Fibroblast of peridontal ligament (primary cell): ENCODE data around the gene SMPD3.

Experiments used
- DNase-seq: peaks from one replicate; pipeline ENCODE4 v3.0.0-alpha.2; 2010; ENCODE audit errors: extremely low read depth

The SMPD3 gene

DNA sequence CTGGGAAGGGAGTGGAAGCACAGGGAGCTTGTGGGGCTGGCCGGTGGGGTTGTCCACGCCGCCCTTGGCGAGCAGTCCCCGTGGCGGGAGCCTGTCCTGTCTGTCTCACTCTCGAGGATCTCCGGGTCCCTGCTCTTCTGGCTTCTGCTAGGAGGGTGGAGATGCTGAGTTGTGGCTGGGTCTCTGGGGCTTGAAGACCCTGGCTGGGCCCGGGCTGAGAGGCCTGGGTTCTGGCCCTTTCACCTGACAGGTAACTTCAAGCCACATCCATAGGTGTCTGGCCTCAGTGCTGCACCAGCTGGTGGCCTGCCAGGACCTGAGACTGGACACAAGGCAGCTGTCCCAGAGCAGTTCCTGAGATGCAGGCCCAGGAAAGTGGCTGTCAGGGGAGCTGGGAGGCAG is 90.8 kb downstream of the SMPD3 start:
- no peak for DNase-seq

DNA sequence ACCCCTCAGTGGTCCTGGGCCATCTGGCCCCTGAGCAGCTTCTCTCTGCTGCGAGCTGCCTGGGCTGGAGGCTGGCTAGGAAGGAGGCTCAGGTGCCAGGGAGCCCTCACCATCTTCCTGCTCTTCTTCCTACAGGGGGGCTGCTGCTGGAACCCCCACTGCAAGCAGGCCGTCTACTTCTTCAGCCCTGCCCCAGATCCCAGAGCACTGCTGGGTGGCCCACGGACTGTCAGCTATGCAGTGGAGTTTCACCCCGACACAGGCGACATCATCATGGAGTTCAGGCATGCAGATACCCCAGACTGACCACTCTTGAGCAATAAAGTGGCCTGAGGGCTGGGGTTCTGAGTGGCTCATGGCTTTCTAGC is 91.4 kb downstream of the SMPD3 start:
- DNase-seq = no peak

GRCh38 chr16:68356249-68356918 is 91.9 kb downstream of the SMPD3 start:
- DNase-seq = no peak

GRCh38 chr16:68355447-68356248 is 92.7 kb downstream of the SMPD3 start:
- no peak for DNase-seq

DNA sequence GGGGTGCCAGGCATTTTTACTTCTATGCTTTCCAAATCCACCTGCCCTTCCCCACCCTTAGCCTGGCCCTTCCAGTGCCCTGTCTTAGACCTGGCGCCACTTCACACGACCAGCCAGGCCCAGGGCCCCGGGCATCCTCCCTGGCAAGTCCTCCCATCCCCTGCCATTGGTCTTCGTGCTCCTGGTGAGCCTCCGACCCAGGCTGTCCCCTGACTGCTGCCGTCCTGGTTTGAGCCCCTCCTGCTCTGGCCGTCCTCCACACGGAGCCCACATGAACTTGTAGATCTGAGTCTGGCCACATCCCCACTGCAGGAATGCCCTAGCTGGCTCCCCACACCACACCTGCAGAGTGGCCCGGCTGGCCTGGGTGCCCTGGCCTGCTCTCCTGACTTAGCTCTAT is 93.5 kb downstream of the SMPD3 start:
- no peak for DNase-seq

GRCh38 chr16:68353366-68353765 is 94.9 kb downstream of the SMPD3 start:
- DNase-seq = no peak

DNA sequence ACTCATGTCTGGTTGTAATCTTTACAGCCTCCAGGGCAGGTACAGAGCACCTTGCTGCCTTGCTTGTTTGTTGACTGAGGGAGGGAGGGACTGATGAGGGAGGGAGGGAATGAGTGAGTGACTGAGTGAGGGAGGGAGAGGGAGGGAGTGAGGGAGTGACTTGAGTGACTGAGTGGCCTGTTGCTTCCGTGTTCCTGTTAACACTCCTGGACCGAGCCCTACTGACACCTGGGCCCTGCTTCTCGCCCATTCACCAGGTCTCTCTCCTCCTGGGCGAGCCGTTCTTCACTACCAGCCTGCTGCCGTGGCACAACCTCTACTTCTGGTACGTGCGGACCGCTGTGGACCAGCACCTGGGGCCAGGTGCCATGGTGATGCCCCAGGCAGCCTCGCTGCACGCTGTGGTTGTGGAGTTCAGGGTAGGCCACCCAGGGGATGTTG is 96.3 kb downstream of the SMPD3 start:
- DNase-seq = no peak

DNA sequence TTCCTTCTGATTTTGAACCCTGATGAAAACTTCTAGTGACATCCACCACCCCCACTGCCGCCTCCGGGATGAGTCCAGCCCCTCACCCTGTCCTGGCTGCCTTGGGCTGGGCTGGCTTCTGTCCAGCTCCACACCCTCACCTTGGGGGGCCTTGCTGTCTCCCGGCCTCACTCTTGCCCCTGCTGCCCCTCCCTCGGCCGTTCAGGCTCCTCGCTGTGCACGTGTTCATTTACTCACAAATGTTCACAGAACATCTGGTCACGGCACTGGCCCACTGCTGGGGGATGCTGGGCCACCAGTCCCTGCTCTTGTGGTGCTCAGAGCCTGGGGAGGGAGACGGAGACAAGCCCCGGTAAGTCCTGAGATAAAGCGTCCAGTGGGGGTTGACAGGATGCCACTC is 96.8 kb downstream of the SMPD3 start:
- no peak for DNase-seq

GRCh38 chr16:68350813-68351350 is 97.4 kb downstream of the SMPD3 start:
- no peak for DNase-seq

DNA sequence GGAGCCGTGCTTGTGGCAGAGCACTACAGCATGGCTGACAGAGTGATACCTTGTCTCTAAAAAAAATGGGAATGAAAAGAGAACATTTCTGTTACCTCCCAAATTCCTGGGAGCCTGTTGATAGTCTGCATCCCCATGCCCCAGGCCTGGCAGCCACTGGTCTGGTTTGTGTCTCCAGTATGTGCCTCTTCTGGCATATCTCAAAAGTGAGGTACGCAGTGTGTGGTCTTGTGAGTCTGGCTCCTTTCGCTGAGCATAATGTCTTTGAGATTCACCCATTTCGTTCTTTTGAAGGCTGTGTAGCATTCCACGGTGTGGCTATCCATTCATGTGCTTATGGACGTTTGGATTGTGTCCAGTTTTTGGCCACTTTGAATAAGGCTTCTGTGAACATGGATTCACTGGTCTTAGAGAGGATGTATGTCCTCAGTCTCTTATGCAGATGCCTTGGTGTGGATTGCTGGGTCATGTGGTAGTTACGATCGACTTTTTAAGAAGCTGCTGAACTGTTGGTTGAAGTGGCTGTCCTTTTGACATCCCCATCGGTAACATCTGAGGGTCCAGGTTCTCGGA is 98.4 kb downstream of the SMPD3 start:
- DNase-seq = no peak

DNA sequence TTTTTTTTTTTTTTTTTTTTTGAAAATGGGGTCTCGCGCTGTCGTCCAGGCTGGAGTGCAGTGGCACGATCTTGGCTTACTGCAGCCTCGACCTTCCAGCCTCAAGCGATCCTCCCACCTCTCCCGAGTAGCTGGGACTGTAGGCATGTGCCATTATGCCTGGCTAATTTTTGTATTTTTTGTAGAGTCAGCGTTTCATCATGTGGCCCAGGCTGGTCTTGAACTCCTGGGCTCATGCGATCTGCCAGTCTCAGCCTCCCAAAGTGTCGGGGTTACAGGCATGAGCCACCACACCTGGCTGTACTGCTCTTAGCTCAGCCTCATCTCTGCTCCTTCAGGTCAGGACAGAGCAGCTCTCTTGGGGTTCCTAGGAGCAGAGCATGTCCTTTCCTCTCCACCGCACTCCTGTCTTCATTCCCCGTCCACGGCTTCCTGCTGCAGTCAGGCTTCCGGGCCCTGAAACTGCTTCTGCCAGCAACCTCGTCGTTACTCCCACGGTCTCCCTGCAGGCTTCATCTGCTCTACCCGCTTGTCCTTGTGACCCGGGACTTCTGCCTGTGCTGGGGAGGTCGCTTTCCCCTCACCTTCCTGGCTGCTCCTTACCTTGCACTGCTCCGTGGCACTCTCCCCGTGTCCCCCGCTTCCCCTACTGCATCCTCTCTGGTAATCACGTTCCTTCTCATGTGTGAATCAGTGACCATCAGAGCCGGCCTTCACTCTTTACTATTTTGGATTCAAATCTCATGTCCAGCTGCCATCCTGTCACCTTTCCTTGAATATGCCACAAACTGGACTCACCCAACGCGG is 99.5 kb downstream of the SMPD3 start:
- DNase-seq = no peak

DNA sequence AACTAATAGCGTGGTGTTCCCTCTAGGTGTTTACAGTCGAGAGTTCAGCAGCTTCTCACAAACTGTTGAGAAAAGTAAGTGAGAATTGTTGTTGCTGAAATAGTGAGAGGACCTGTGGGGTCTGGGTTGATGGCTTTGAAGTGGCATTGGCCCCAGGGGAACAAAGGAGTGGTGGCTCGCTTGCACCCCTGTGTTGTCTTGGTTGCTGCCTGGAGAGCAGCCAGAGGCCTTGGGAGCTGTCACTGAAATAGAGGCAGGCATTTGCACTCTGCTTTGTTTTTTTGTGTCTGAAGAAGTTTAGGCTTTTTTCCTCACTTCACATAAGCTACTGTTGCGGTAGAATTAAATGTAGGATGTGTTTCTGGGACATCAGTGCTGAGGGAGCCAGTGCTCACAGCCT is 100.7 kb downstream of the SMPD3 start:
- no peak for DNase-seq

DNA sequence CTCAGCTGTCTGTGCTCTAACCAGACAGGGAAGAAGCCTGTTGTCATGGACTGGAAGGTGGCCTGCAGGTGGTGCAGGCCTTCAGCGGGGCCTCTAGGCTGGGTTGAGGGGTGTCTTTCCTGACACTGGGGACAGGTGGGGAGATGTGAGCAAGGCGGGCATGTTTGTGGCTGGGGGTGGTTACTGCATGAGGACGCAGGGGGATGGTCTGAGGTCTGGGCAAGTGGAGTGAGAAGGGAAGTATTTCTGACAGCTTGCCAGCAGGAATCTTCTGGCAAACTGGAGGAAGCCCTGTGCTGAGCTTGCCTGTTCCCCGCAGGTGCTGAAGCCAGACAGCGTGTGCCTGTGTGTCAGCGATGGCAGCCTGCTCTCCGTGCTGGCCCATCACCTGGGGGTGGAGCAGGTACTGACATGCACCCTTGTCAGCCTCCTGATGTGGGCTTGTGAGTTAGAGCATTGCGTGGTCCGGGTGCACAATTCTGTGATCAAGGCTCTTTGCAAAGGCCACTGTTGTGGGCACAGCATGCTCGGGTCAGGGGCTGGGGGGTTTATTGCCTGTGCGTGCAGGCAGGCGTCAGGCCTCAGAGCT is 101.3 kb downstream of the SMPD3 start:
- DNase-seq = no peak

DNA sequence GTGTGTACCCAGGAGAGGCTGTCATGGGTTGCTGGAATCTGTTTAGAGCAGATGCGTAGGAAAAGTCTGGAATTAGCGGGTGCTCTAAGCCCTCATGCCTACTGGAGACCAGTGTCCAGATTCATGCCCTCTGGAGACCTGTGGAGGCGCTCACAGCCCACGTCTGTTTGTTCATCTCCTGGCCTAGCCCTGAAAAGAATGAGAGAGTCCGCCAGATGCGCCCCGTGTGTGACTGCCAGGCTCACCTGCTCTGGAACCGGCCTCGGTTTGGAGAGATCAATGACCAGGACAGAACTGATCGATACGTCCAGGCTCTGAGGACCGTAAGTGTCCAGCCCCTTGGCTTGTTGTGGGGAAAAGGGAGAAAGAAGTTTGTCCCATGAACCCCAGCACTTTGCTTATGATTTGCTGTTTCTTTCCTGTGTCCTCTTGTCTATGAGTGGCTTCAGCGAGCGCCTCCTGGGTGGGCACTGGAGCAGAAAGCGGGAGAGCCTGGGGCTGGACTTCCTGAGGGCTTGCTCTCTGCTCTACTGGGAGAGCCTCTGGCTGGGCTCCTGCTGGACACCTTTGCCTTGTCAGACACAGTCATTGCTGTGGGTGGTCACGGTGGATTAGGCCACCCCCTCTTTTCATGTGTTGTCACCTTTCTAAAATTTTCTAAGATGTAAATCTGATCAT is 102.2 kb downstream of the SMPD3 start:
- DNase-seq = no peak

GRCh38 chr16:68345351-68345810 is 102.9 kb downstream of the SMPD3 start:
- DNase-seq = no peak

DNA sequence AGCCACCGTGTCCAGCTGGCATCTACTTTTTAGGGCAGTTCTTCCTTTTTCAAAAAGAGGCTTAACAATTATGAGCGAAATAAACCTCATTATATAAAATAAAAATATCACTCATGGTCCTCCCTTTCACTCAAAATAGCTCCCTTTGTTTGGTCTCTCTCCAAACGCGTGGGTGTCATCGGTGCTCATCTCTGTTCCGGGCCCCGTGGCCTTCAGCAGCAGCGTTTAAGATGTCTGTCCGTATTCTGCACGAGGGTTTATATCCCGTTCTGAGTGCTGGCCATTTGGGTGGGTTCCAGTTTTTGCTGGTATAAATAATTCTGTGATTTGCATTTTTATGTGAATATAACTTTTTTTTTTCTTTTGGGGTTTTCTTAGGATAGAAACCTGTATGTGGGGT is 104.1 kb downstream of the SMPD3 start:
- DNase-seq = no peak

- DNase-seq = no peak
Observed at GRCh38 chr16:68343137-68343536, 105.2 kb downstream of the SMPD3 start.

- no peak for DNase-seq
Observed at GRCh38 chr16:68342620-68343019, 105.7 kb downstream of the SMPD3 start.

- DNase-seq = no peak
Observed at GRCh38 chr16:68339214-68339613, 109.1 kb downstream of the SMPD3 start.

DNA sequence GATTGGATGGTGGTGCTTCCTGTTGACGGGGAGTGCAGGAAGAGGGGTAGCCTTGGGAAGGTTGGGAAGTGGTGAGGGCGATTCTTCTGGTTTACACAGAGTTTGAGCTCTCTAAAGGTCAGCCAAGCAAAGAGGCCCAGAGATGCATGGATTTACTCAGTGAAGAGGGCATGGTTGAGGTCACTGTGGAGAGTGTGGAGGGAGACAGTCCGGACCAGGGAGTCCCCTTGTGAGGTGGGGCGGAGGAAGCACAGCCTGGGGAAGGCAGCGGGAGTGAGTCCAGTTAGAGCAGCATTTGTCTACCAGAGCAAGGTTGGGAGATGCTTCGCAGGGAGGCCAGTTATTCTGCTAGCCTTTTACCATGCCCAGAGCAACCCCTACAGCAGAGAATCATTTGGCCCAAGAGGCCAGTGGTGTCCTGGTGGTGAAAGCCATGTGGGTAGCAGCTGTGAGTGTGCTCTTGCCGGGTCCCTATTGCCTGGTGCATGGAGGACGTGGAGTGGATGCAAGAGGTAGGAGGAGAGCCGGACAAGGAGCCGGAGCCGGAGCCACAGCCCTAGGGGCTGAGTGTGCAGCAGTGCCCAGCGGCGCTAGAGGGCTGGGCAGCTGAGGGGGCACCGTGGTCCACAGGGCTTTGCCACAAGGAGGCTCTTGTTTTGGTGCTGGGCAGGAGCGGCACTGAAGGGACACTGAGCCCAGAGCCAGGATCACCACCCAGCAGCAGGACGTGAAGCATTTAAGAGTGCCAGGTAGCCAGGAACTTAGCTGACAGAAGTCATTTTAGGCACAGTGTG is 109.8 kb downstream of the SMPD3 start:
- DNase-seq = no peak
